ENCODE measurements around the gene PHRF1. TPM values are rescaled to one million over a fixed set of nuclear protein-coding genes. Genes with fewer than 3 reads are reported as not detected.

PHRF1 gene
- total and polyA plus RNA-seq, 2 donors (not counting 3 experiments of a cell fraction or from before 2014, with no cell fraction given), result 14.2 to 39.4 TPM

- Histone ChIP-seq H3K9me1 (replicated peaks; ENCODE audit: control insufficient read depth, extremely low read depth, insufficient read depth, low read length) (no peaks in the 10 kb centered on the region), H3K27ac (ENCODE audit: insufficient read depth, low read depth, low read length) (no peak overlapping the region), H3K36me3 (ENCODE audit: control insufficient read depth in 2 of 2, extremely low read depth in 1 of 2, insufficient read depth in 2 of 2, low read length in 2 of 2) (peaks cover 0 to 2% of the 10 kb centered on the region in 2 experiments), H3K9me3 (replicated peaks; ENCODE audit: control insufficient read depth, insufficient read depth, low read length) (no peaks in the 10 kb centered on the region), H3K4me3 (replicated peaks in 1 of 3; ENCODE audit: insufficient read depth in 1 of 3, low read depth in 1 of 3, low read length in 3 of 3) (no peak overlapping the region), H3K27me3 (ENCODE audit: control insufficient read depth in 2 of 2, insufficient read depth in 2 of 2, low read length in 2 of 2) (no peaks in the 10 kb centered on the region), H2AFZ (ENCODE audit: low read depth, low read length) (no peak overlapping the region), H3K4me2 (ENCODE audit: insufficient read depth, low read length) (no peak overlapping the region), H3K4me1 (ENCODE audit: control insufficient read depth, extremely low read depth, insufficient read depth, low read length) (peaks cover 14% of the 10 kb centered on the region), H3K79me2 (ENCODE audit: control insufficient read depth, insufficient read depth, low read length) (no peaks in the 10 kb centered on the region), H4K20me1 (replicated peaks; ENCODE audit: control insufficient read depth, extremely low read depth, insufficient read depth, low read length) (no peaks in the 10 kb centered on the region), H3K9ac (replicated peaks; ENCODE audit: extremely low read depth, insufficient read depth, low read length) (no peak overlapping the region)
- FAIRE-seq (no peak), DNase-seq (ENCODE audit: low read depth, low spot score) (no peak)
- no TSS peak for BruUV-seq (replicated peaks)
- no peak for TF ChIP-seq POLR2A (IDR thresholded peaks at IDR 0.05; ENCODE audit: low read depth, low read length)
- TF ChIP-seq FOS (IDR thresholded peaks at IDR 0.05; ENCODE audit: borderline replicate concordance, insufficient read depth, low read length), result no peak
- TF ChIP-seq JUN (IDR thresholded peaks at IDR 0.05; ENCODE audit: borderline replicate concordance, insufficient read depth, insufficient read length, low read depth), result no peak
- no peak for TF ChIP-seq POLR2AphosphoS5 (IDR thresholded peaks at IDR 0.05; ENCODE audit: insufficient read depth, low read depth, low read length)
- no peak for TF ChIP-seq GATA2 (IDR thresholded peaks at IDR 0.05; ENCODE audit: insufficient read depth, insufficient read length, low read depth, low read length)
- TF ChIP-seq EZH2 (IDR thresholded peaks at IDR 0.05; ENCODE audit: borderline replicate concordance, low read depth, low read length, severe bottlenecking), result no peak
- no peak for TF ChIP-seq MAX (IDR thresholded peaks at IDR 0.05; ENCODE audit: insufficient read depth, insufficient read length)
- no peak for TF ChIP-seq MYC (IDR thresholded peaks at IDR 0.05; ENCODE audit: low read depth, low read length)
- TF ChIP-seq CTCF (IDR thresholded peaks at IDR 0.05; ENCODE audit: extremely low read depth in 1 of 2, insufficient read depth in 1 of 2, low read depth in 1 of 2, low read length in 2 of 2), result no peak
- CTCF ChIA-PET, result no interaction called here
- POLR2A ChIA-PET, result no interaction called here
- dilution Hi-C loops (cut with MboI; ENCODE audit: extremely low pct_ligation_motif_present, low sequenced_read_pairs) (no loop called here), intact Hi-C loops (cut with micrococcal nuclease) (no loop called here)
Observed at GRCh38 chr11:565921-566509, 10.3 kb upstream of the PHRF1 start.
